ENCODE measurements around the gene OLAH.
"Not testable (repeated sequence)": the region's sequence is repeated elsewhere in the genome, so short reads cannot be mapped to it uniquely, and the experiment has no call there.

Gene OLAH

DNA sequence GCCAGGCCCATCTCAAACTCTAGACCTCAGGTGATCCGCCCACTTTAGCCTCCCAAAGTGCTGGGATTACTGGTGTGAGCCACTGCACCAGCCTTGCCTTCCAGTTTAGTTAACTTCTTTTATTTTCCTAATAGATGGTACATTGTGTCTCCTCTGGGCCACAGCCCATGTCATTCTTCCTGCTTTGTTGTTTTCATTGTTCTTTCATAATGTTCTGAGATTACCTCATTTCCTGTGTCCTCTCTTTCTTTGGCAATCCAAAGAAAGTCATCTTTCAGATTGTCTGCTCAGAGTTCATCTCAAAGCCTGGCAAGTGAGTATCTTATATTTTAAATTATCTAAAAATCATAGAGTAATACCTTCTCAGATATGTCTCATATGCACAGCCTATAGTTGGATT, at the start of gene OLAH:
Gene OLAH, plus strand, starts transcription at position 270 of the 400 bp plus-strand sequence. CDS start 3,346 bp downstream, outside the sequence.
- no peak for DNase-seq (ENCODE audit: low read depth in 2 of 2)

DNA sequence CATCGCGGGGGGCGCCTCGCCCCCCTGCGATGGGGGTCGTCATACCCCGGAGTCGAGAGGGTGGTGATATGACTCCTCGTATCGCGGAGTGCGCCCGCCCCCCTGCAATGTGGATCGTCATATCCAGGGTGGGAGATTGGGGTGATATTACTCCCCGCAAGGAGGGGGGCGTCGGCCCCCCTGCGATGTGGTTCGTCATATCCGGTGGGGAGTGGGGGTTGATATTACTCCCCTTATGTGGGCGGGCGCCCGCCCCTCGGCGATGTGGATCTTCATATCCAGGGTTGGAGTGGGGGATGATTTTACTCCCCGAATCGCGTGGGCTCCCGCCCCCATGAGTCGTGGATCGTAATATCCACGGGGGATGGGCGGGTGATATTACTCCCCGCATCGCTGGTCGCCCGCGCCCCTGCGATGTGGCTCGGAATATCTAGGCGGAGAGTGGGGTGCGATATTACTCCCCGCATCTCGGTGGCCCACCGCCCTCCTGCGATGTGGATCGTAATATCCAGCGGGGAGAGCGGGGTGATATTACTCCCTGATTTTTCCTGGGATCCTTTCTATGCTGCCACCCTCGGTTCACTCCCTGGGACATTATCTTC, 47.7 kb upstream of the OLAH start:
- DNase-seq (ENCODE audit: low read depth in 2 of 2), result no peak

DNA sequence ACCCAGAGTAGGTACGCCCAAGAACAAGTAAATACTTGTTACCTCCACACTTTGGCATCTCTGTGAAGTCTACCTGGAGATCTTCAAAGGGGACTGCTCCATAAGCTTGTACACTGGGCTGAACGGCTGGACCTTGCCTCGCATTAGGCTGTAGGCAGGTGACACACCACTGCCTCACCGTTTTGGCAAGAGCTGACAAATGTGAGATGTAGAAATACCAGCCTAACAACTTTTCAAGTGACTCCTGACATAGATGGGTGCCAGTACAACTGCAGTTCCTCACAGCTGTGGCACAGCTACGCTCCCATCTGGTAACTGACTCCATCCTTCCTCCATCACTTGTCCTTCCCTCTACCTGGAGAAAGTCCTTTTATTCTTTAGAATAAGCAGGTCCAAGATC, 30.2 kb upstream of the OLAH start:
- not testable (repeated sequence) for DNase-seq (ENCODE audit: low read depth in 2 of 2)

DNA sequence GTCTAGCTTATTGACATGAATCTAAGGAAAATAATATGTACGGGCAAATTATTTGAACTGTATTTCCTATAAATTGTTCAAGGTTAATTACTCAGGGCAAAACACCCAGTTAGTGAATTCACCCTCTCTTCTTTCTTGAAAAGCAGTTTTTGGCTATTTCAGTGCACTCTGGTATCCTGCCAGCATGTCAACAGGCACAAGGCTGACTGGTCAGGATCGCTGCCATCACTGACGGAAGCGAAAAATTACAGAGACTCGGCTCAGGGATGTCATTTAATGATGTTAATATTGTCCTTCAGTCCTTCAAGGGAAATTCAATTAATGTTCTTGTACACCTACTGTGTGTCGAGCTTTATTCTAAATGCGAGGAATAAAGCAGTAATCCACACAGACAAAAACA, 28.3 kb upstream of the OLAH start:
- DNase-seq (ENCODE audit: low read depth in 2 of 2), result no peak

DNA sequence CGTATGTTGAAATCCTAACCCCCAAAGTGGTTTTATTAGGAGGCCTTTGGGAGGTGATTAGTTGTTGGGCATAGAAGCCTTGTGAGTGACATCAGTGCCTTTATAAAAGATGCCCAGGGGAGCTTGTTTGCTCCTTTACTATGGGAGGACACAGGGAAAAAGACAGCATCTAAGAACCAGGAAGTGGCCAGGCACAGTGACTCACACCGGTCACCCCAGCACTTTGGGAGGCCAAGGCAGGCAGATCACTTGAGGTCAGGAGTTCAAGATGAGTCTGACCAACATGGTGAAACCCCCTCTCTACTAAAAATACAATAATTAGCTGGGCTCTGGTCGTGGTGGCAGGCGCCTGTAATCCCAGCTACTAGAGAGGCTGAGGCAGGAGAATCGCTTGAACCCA, 22.8 kb upstream of the OLAH start:
- DNase-seq (ENCODE audit: low read depth in 2 of 2), result not testable (repeated sequence)

DNA sequence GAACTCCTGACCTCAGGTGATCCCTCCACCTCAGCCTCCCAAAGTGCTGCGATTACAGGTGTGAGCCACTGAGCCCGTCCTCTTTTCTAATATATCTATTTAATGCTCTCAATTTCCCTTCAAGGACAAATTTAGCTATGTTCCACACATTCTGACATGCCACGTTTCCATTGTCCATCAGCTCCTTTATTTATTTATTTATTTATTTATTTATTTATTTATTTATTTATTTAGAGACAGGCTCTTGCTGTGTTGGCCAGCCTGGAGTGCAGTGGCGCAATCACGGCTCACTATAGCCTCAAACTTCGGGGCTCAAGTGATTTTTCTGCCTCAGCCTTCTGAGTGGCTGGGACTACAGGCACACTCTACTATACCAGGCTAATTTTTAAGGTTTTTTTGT, 20.7 kb upstream of the OLAH start:
- DNase-seq (ENCODE audit: low read depth in 2 of 2), result not testable (repeated sequence)

DNA sequence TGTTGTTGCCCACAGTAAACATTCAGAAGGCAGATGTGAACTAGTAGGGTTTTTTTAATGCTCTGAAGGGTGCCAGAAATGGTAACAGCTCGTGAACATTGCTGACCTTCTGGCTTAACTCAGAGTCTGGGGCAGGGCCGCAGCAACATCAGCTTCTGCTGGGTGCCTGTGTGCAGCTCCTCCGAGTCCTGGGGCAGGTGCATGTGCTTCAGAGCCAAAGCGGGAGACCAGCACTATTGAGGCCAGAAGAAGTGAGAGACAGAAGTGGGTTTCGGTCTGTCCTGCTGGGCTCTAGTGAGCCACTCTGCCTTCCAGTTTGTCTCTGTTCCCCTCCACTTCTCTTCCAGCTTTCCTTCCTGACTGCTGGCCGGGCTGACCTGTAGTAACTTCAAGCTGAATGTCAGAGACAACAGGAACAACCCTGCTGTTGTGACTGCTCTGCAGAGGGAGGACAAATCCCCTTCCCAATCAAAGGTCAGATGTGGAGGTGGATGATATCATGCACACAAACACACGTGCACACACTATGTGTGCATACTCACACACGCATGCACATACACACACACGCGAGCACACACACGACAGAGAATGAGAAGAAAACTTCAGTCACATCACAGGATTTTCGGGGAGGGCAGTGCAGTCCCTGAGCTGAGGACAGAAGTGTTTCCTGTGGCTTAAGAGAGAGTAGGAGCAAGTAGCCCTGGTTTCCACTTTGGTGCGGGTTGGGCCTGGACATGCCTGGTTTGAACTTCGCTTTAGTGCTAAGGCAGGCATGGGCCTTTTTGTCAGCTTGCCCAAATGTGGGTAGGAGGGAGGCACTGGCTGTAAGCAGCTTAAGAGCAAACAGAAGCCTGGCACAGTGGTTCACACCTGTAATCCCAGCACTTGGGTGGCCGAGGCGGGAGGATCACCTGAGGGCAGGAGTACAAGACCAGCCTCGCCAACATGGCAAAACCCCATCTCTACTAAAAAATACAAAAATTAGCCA, 19.4 kb upstream of the OLAH start:
- not testable (repeated sequence) for DNase-seq (ENCODE audit: low read depth in 2 of 2)

DNA sequence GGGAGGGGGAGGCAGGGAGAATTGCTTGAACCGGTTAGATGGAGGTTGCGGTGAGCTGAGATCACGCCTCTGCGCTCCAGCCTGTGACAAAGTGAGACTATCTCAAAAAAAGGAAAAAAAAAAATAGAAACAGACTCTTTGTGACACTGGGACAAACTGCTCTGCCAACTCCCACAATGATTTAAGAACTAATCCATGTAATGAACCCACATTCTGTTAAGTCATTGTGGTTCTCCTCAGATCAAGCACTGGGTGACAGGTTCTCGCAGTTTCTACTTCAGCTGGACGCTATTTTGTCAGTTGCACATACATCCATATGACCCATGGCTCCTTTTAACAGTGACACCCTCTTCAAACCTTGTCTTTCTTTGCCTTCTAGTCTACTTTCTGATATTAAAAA, 18.7 kb upstream of the OLAH start:
- not testable (repeated sequence) for DNase-seq (ENCODE audit: low read depth in 2 of 2)

DNA sequence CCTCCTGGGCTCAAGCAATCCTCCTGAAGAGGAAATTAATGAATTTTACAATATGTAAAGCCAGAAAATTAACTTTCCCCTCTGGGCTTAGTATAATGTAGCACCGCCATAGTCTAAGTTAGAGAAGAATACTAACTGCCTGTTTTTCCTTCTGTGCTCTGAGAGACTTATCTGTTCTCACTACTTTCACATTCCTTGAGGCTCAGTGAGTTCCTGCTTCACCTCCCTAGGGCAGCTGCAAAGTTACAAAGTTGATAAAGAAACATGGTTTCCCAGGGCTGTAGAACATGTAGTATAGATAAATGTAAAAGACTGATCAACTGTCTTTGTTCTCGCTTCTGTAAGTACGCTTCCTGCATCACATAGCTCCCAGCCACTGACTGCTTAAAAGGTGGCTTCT, 16.0 kb upstream of the OLAH start:
- DNase-seq (ENCODE audit: low read depth in 2 of 2), result no peak

DNA sequence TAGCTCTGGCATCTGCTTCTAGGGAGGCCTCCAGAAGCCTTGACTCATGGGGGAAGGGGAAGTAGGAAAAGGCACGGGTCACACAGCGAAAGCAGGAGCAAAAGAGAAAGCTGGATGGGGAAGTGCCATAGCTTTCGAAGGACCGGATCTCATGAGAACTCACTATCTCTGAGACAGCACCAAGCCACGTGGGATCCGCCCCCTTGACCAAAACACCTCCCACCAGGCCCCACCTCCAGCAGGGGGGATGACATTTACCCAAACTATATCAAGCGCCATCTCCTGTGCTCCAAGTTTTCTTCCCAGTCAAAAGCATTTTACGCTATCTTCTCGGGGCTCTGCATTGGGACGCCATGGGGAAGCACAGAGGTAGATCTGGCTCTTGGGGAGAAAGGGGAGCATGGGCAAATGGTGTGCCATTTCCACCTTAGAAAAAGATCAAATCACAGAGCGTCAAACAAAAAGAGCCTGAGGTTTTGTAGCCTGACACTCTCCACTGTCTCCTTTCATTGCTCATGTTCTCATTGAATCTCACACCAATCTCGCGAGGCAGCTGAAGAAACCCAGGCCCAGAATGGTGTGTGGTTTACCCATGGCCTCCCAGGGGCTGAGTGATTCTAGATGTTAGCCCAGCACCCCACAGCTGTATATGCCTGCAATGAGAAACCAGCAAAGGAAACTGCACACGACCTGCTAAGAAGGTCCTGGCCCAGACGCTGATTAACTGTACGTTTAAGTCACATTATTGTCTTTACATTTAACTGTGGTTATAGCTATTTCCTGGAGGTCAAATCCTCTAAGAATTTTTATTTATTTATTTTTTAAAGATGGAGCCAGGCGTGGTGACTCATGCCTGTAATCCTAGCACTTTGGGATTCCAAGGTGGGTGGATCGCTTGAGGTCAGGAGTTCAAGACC, 8.1 kb upstream of the OLAH start:
- peak in 1 of 2 experiments; percentile 3 for DNase-seq (ENCODE audit: low read depth in 2 of 2)

DNA sequence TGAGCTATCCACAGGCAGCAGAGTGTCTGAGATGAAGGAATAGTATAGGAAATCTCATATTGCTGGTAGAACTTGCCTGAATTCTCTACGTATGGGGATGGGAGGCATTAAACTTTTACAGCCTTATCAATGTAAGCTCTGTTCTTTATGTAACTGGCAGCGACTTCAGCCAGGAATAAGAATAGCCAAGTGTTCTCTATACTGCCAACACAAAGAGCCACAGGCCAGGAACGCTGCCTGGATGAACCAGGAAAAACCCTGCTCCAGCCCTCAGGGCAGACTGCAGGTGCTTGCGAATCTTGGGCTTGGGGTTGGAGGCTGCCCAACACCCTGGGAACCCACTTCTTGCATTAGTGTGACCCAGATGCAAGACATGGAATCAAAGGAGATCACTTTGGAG, 6.1 kb upstream of the OLAH start:
- DNase-seq (ENCODE audit: low read depth in 2 of 2), result no peak

DNA sequence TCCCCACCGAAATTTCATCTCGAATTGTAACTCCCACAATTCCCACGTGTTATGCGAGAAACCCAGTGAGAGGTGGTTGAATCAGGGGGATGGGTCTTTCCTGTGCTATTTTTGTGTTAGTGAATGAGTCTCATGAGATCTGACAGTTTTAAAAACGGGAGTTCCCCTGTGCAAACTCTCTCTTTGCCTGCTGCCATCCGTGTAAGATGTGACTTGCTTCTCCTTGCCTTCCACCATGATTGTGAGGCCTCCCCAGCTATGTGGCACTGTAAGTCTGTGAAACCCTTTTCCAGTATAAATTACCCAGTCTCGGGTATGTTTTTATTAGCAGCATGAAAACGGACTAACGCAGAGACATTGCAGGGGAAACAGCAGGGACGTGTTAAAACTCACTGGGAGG, 5.3 kb upstream of the OLAH start:
- DNase-seq (ENCODE audit: low read depth in 2 of 2), result no peak

DNA sequence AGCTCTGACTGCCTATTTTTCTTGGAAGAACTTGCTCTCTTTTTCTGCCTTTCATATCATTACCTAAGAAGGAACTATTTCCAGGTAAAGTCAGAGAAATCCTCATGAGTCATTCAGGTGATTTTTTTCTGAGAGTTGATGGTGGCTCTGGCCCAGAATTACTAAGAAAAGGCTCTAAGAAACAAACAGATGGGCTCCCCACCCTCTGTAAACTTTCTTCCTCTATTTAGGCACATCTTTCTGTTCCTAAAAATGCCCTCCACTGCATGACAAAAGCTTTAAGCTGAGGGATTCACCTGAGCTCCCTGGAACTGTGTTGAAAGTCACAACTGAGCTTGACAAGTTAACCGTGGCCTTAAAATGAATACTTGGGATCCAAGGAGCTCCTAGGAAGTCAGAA, 1.6 kb downstream of the OLAH start:
- no peak for DNase-seq (ENCODE audit: low read depth in 2 of 2)

DNA sequence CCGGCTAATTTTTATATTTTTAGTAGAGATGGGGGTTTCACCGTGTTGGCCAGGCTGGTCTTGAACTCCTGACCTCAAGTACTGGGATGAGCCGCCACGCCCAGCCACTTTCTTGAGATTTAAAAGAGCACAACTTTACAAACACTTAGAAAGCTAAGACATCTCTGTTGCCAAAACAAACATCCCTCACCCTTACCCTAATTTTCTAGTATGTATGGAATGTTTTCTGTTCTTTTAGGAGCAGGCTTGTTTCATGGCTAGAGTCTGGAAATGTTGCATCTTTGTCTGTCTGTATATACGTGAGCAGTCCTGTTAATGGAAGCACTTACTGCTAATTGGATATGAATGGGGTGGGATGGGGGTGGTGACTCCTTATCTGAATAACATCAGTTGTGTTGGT, 2.9 kb downstream of the OLAH start:
- DNase-seq (ENCODE audit: low read depth in 2 of 2), result peak; percentile 4 to 9

DNA sequence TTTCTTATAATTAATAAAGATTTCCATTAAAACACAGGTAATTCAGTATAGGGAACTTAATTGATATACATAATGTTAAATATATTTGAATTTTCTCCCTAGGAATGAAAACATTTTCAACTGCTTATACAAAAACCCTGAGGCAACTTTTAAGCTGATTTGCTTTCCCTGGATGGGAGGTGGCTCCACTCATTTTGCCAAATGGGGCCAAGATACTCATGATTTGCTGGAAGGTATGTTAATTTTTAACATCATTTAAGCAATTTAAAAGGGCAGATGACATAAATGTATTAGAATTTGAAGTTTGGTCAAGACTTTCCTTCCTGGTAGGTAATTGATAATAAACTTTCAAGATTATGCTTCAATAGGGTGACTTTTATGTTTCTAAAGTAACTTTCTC, 5.8 kb downstream of the OLAH start:
- DNase-seq (ENCODE audit: low read depth in 2 of 2), result no peak

DNA sequence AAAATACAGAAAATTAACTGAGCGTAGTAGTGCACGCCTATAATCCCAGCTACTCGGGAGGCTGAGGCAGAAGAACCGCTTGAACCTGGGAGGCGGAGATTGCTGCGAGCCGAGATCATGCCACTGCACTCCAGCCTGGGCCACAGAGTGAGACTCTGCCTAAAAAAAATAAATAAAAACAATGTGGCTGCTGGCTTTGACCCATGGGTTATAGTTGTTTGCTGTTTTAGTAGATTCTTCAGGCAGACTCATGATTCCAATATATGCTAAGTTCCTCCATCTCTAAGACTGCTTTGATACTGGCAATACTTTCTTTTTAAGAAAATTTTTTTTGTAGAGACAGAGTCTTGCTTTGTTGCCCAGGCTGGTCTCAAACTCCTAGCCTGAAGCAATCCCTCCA, 8.4 kb downstream of the OLAH start:
- no peak for DNase-seq (ENCODE audit: low read depth in 2 of 2)

DNA sequence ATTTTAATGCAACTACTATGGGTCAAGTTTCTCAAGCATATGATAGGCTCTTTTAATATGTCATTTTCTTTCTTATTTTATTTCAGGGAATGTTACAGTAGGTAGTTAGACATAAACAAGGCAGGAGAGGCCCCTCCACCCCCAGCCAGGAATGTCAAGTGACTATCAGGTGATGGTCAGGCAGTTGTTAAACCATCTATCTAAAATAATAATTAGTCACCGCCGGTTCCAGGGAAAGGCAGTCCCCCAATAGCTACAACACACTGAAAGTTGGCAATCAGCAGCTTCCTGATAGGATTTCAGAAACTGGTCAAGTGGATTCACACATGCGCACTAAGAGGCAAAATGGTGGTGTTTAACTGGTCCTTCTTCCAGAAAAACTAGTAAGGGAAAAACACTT, 9.3 kb downstream of the OLAH start:
- no peak for DNase-seq (ENCODE audit: low read depth in 2 of 2)

DNA sequence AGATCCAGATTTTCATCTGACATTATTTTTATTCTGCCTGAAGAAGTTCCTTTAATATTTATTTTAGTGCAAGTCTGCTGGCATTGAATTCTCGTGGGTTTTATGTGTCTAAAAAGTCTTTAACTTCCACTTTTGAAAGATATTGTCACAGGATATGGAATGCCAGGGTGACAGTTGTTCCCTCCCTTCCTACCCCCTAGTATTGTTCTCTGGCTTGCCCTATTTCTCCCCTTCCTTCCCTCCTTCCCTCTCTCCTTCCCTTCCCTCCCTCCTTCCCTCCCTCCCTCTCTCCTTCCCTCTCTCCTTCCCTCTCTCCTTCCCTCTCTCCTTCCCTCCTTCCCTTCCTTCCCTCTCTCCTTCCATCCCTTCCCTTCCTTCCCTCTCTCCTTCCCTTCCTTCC, 14.9 kb downstream of the OLAH start:
- DNase-seq (ENCODE audit: low read depth in 2 of 2), result no peak

DNA sequence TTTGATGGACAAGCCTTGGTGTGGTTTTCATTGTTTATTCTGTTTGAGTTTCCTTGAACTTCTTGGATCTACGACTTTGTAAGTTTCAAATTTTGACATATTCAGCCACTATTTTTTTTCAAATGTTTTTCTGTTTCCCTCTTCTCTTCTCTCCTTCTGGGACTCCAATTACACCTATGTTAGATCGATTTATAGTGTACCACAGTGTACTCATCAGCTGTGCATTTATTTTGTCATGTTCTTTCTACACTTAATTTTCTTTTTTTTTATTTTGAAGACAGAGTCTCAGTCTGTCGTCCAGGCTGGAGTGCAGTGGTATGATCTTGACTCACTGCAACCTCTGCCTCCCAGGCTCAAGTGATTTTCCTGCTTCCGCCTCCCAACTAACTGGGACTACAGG, 16.2 kb downstream of the OLAH start:
- no peak for DNase-seq (ENCODE audit: low read depth in 2 of 2)

DNA sequence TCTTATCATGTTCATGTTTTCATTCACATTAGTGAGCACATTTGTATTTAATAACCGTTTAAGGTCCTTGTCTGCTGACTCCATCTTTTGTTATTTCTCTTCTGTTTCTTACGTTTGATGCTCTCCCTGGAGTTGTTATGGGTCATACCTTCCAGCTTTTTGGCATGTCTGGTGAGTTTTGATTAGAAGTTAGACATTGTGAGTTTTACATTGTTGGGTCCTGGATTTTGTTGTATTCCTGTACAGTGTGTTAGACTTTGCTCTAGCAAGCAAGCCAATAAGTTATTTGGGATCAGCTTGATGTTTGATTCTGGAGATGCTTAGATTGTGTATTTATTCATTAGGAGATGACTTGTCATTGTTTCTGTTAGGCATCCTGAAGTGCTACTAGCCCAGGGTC, 16.9 kb downstream of the OLAH start:
- no peak for DNase-seq (ENCODE audit: low read depth in 2 of 2)

DNA sequence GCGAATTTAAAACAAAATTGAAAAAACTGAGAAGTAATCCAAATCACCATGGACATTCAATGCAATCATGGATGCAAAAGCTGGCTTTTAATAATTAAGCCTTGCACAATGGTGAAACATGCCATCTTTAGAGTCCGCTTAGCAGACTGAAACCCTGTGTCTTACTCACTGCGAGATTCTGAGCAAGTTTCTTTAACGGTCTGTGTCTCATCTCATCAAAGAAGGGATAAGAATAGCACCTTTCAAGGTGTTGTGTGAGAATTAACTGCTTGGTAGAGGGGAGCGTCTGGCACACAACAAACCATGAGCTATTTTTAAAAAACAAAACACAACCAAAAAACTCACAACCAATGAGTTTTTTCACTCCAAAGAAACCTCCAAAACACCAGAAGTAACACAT, 23.4 kb downstream of the OLAH start:
- no peak for DNase-seq (ENCODE audit: low read depth in 2 of 2)

DNA sequence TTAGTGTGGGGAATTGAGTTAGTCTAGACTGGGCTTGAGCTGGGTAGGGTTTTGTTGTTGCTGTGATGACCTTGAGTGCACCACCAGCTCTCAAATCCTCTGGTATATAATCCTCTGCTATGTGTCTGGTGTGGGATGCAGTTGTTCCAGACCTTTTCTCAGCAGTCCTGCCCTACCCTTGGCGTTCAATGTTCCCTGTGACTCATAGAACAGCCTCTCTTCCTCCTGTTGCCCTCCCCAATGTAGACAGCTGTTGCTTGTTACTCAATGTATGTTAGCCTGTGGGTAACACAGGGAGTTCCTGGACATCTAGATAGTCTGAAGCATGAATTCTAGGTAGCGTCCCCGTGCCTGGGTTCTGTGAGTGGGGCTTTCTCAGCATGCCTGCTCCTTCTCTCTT, 25.1 kb downstream of the OLAH start:
- DNase-seq (ENCODE audit: low read depth in 2 of 2), result no peak

Data from fibroblast of skin of left biceps (primary cell).